ENCODE measurements around the gene ZRANB1. TPM values are rescaled to one million over a fixed set of nuclear protein-coding genes. Genes with fewer than 3 reads are reported as not detected.

The ZRANB1 gene
- polyA plus RNA-seq, 1 experiment: 36.9 TPM

GRCh38 chr10:124966008-124966407 is 24.1 kb downstream of the ZRANB1 start:
- ChIA-PET POLR2A (no interaction called here), CTCF (no interaction called here)
- TF ChIP-seq CTCF (IDR thresholded peaks at IDR 0.05; ENCODE audit: low read depth, low read length): no peak
- peak; percentile 21 for DNase-seq (ENCODE audit: low read depth, low spot score)
- no peaks in the 10 kb centered on the region for H3K9me3 ChIP-seq (ENCODE audit: control insufficient read depth, insufficient read depth, low read length)
- H3K27ac ChIP-seq (ENCODE audit: low read depth, low read length): no peak overlapping the region
- H3K27me3 ChIP-seq (ENCODE audit: control insufficient read depth, insufficient read depth, low read length): no peaks in the 10 kb centered on the region
- no peak overlapping the region for H3K4me3 ChIP-seq (ENCODE audit: low read depth, low read length)

DNA sequence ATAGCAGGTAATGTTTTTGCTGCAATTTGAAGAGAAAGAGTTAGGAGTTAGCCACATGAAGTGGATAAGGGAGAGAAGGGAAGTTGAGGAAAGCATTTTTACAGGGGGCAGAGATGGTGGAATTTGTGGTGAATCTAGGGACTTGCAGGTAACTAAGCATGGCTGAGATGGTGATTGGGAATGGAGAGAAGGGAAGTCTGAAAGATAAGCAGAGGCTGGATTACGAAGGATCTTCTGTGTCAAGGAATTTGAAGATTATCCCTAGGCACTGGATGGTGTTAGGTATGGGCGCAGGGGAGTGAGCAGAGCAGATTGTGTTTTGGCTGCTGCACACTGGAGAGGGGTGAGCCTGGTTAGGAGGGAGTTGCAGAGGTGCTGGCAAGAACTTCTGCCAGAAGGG is 25.3 kb downstream of the ZRANB1 start:
- H3K27ac ChIP-seq (ENCODE audit: low read depth, low read length): no peak overlapping the region
- ChIA-PET POLR2A (no interaction called here), CTCF (no interaction called here)
- H3K27me3 ChIP-seq (ENCODE audit: control insufficient read depth, insufficient read depth, low read length): no peaks in the 10 kb centered on the region
- H3K9me3 ChIP-seq (ENCODE audit: control insufficient read depth, insufficient read depth, low read length): no peaks in the 10 kb centered on the region
- DNase-seq (ENCODE audit: low read depth, low spot score): no peak
- no peak for TF ChIP-seq CTCF (IDR thresholded peaks at IDR 0.05; ENCODE audit: low read depth, low read length)
- no peak overlapping the region for H3K4me3 ChIP-seq (ENCODE audit: low read depth, low read length)

DNA sequence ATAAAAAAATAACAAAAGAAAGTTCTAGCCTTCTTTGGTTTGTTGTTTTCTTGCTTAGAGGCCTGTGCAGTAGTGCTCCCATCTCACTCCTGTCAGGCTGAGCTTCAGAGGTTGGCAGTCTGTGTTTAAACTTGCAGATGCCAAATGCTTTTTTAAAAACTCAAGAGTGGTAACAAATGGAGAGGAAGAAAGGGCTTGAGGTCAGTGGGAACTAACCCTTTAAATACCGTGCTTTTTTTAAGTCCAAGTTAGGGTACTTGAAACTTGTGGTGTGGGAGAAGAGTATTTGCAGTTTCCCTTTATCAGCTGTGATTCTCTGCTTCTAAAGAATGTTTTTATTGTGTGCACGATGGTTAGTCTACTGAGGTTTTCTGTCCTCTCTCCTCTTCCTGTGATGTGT is 29.4 kb downstream of the ZRANB1 start:
- H3K4me3 ChIP-seq (ENCODE audit: low read depth, low read length): no peak overlapping the region
- ChIA-PET POLR2A (interaction anchor here (0.6 kb wide), 1 partner anchor 10 kb away, joined by 10 read pairs; no protein-coding TSS in a partner anchor), CTCF (interaction anchor here (0.8 to 1.0 kb wide), 2 partner anchors 9 to 21 kb away, joined by 3 read pairs; no protein-coding TSS in a partner anchor)
- no peak for DNase-seq (ENCODE audit: low read depth, low spot score)
- no peak for TF ChIP-seq CTCF (IDR thresholded peaks at IDR 0.05; ENCODE audit: low read depth, low read length)
- no peaks in the 10 kb centered on the region for H3K27me3 ChIP-seq (ENCODE audit: control insufficient read depth, insufficient read depth, low read length)
- H3K9me3 ChIP-seq (ENCODE audit: control insufficient read depth, insufficient read depth, low read length): no peaks in the 10 kb centered on the region
- no peak overlapping the region for H3K27ac ChIP-seq (ENCODE audit: low read depth, low read length)

DNA sequence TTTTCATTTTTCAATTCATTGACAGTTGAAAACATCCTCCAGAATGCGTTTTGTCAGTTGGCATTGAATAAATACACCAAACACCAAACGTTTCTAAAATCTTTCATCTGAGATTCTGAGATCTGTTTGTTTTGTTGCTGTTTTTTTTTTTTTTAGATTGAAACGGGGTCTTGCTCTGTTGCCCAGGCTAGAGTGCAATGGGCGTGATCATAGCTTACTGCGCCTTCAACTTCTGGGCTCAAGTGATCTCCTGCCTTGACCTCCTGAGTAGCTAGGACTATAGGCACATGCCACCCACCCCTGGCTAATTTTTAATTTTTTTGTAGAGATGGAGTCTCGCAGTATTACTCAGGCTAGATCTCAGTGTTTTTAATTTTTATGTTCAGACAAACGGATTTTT is 30.7 kb downstream of the ZRANB1 start:
- Histone ChIP-seq H3K27me3 (ENCODE audit: control insufficient read depth, insufficient read depth, low read length) (no peaks in the 10 kb centered on the region), H3K27ac (ENCODE audit: low read depth, low read length) (no peak overlapping the region), H3K9me3 (ENCODE audit: control insufficient read depth, insufficient read depth, low read length) (no peaks in the 10 kb centered on the region), H3K4me3 (ENCODE audit: low read depth, low read length) (no peak overlapping the region)
- TF ChIP-seq CTCF (IDR thresholded peaks at IDR 0.05; ENCODE audit: low read depth, low read length): no peak
- POLR2A ChIA-PET: interaction anchor here (0.6 kb wide), 1 partner anchor 33 kb away, joined by 3 read pairs; no protein-coding TSS in a partner anchor
- CTCF ChIA-PET: interaction anchor here (1.0 to 3.1 kb wide), 2 partner anchors 20 to 75 kb away, joined by 3 to 14 read pairs; no protein-coding TSS in a partner anchor
- no peak for DNase-seq (ENCODE audit: low read depth, low spot score)

DNA sequence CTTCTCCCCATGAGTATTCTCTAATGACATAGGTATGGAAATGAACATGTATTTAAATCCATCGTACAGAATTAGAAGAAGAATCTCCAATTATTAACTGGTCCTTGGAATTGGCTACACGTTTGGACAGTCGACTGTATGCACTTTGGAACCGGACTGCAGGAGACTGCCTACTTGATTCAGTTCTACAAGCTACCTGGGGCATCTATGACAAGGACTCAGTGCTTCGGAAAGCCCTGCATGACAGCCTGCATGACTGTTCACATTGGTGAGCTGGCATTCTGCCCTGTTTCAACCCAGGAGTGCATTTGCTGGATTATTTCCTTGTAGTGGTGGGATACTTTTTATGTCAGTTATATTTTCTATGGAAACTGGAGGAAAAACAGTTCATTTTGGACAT is 32.2 kb downstream of the ZRANB1 start:
- H3K27ac ChIP-seq (ENCODE audit: low read depth, low read length): no peak overlapping the region
- no peak overlapping the region for H3K4me3 ChIP-seq (ENCODE audit: low read depth, low read length)
- no peak for TF ChIP-seq CTCF (IDR thresholded peaks at IDR 0.05; ENCODE audit: low read depth, low read length)
- POLR2A ChIA-PET: no interaction called here
- no peaks in the 10 kb centered on the region for H3K9me3 ChIP-seq (ENCODE audit: control insufficient read depth, insufficient read depth, low read length)
- H3K27me3 ChIP-seq (ENCODE audit: control insufficient read depth, insufficient read depth, low read length): no peaks in the 10 kb centered on the region
- CTCF ChIA-PET: interaction anchor here (1.1 to 3.1 kb wide), 2 partner anchors 18 to 87 kb away, joined by 3 to 14 read pairs; no protein-coding TSS in a partner anchor
- no peak for DNase-seq (ENCODE audit: low read depth, low spot score)
